Astrocyte (in vitro differentiated cells and primary cell): ENCODE measurements around the gene DARS1. TPM values are rescaled to one million over a fixed set of nuclear protein-coding genes. Genes with fewer than 3 reads are reported as not detected.

Experiments
- DNase-seq: peaks from one replicate; pipeline ENCODE4 v3.0.0-alpha.2; 2010; ENCODE audit warnings: low read depth
- FAIRE-seq: peaks from 2 replicates; lab custom pipeline; 2011; peaks lifted over from hg19 to GRCh38; lab: Jason Lieb, UNC
- H2AFZ ChIP-seq: 2 replicates; pipeline ENCODE4 v1.6.0; 2012; ENCODE audit warnings: low read depth, low read length, inconsistent platforms
- H3K27ac ChIP-seq: 2 replicates; pipeline ENCODE4 v1.5.1; 2011; ENCODE audit warnings: low read depth, low read length, inconsistent platforms
- H3K27me3 ChIP-seq: 2 replicates; pipeline ENCODE4 v1.6.0; 2011; ENCODE audit warnings: low read length, inconsistent platforms; ENCODE audit not compliant: insufficient read depth
- H3K36me3 ChIP-seq: 2 replicates; pipeline ENCODE4 v1.5.1; 2011; ENCODE audit warnings: low read length, inconsistent platforms; ENCODE audit not compliant: insufficient read depth
- H3K4me1 ChIP-seq: 2 replicates; pipeline ENCODE4 v1.5.1; 2011; ENCODE audit warnings: low read length, inconsistent platforms; ENCODE audit not compliant: insufficient read depth
- H3K4me2 ChIP-seq: 2 replicates; pipeline ENCODE4 v1.6.0; 2012; ENCODE audit warnings: low read length, inconsistent platforms
- H3K4me3 ChIP-seq: 2 replicates; pipeline ENCODE4 v1.5.1; 2011; ENCODE audit warnings: low read depth, mild to moderate bottlenecking, low read length, inconsistent platforms; ENCODE audit not compliant: insufficient read depth
- H3K79me2 ChIP-seq: 2 replicates; pipeline ENCODE4 v1.6.0; 2012; ENCODE audit warnings: mild to moderate bottlenecking, low read length, inconsistent platforms; ENCODE audit not compliant: insufficient read depth
- H3K9ac ChIP-seq: 2 replicates; pipeline ENCODE4 v1.6.0; 2012; ENCODE audit warnings: mild to moderate bottlenecking, low read length, inconsistent platforms
- H3K9me3 ChIP-seq: 2 replicates; pipeline ENCODE4 v1.5.1; 2012; ENCODE audit warnings: low read depth, mild to moderate bottlenecking, low read length, inconsistent platforms; ENCODE audit not compliant: insufficient read depth
- H4K20me1 ChIP-seq: 2 replicates; pipeline ENCODE4 v1.6.0; 2012; ENCODE audit warnings: low read length, inconsistent platforms; ENCODE audit not compliant: insufficient read depth
- H3K27ac Mint-ChIP-seq: one replicate; pipeline ENCODE4 v1.8.0; 2021; ENCODE audit warnings: mild to moderate bottlenecking, mixed read lengths; ENCODE audit not compliant: unreplicated experiment
- H3K27me3 Mint-ChIP-seq: one replicate; pipeline ENCODE4 v1.8.0; 2021; ENCODE audit warnings: low read depth, mixed read lengths; ENCODE audit not compliant: unreplicated experiment
- H3K36me3 Mint-ChIP-seq: one replicate; pipeline ENCODE4 v1.8.0; 2021; ENCODE audit warnings: low read depth, mixed read lengths; ENCODE audit not compliant: unreplicated experiment
- H3K4me1 Mint-ChIP-seq: one replicate; pipeline ENCODE4 v1.8.0; 2021; ENCODE audit warnings: low read depth, mixed read lengths; ENCODE audit not compliant: unreplicated experiment
- H3K4me3 Mint-ChIP-seq: one replicate; pipeline ENCODE4 v1.8.0; 2021; ENCODE audit warnings: mild to moderate bottlenecking, moderate library complexity, mixed read lengths; ENCODE audit not compliant: unreplicated experiment
- H3K9me3 Mint-ChIP-seq: one replicate; pipeline ENCODE4 v1.8.0; 2021; ENCODE audit warnings: mild to moderate bottlenecking, mixed read lengths; ENCODE audit not compliant: unreplicated experiment
- CTCF ChIP-seq: IDR thresholded peaks from 2 replicates; pipeline ENCODE4 v1.5.1; 2011; ENCODE audit warnings: low read depth, mild to moderate bottlenecking, inconsistent platforms, low read length, moderate library complexity; ENCODE audit not compliant: insufficient read depth
- EZH2 ChIP-seq: IDR thresholded peaks from 2 replicates; pipeline ENCODE4 v1.6.1; 2012; ENCODE audit warnings: mild to moderate bottlenecking, low read length, inconsistent platforms; ENCODE audit not compliant: insufficient read depth
- total RNA-seq: library from RNA; stranded (reverse); gene quantifications from 2 replicates; pipeline ENCODE4 v1.2.1, GENCODE V29; 2021

DARS1 gene
- total RNA-seq, 1 donor from 2014 or later = 37.9 TPM

GRCh38 chr2:135975702-135976101 lies 9.7 kb downstream of the DARS1 start:
- no peaks in the 10 kb centered on the region for H3K9me3 ChIP-seq
- no peaks in the 10 kb centered on the region for H3K27me3 ChIP-seq
- no peak overlapping the region for H2AFZ ChIP-seq
- H3K36me3 Mint-ChIP-seq = peaks cover 4% of the 10 kb centered on the region
- no peaks in the 10 kb centered on the region for H3K4me1 ChIP-seq
- peaks cover 20% of the 10 kb centered on the region for H3K36me3 ChIP-seq
- H3K27me3 Mint-ChIP-seq = no peaks in the 10 kb centered on the region
- H3K9me3 Mint-ChIP-seq = no peaks in the 10 kb centered on the region
- peaks cover 26% of the 10 kb centered on the region for H3K79me2 ChIP-seq
- DNase-seq (no peak), FAIRE-seq (no peak)
- H3K27ac ChIP-seq = no peak overlapping the region
- no peaks in the 10 kb centered on the region for H3K4me1 Mint-ChIP-seq
- peaks cover 8% of the 10 kb centered on the region for H4K20me1 ChIP-seq
- no peak overlapping the region for H3K4me3 Mint-ChIP-seq
- no peak overlapping the region for H3K27ac Mint-ChIP-seq
- no peak overlapping the region for H3K9ac ChIP-seq
- H3K4me3 ChIP-seq = no peak overlapping the region
- no peak for TF ChIP-seq EZH2
- TF ChIP-seq CTCF = no peak
- no peak overlapping the region for H3K4me2 ChIP-seq

GRCh38 chr2:135974036-135974435 lies 11.4 kb downstream of the DARS1 start:
- DNase-seq (no peak), FAIRE-seq (no peak)
- H3K36me3 ChIP-seq = peaks cover 19% of the 10 kb centered on the region
- H3K9me3 ChIP-seq = no peaks in the 10 kb centered on the region
- H3K4me1 ChIP-seq = no peaks in the 10 kb centered on the region
- Mint-ChIP-seq H3K9me3 (no peaks in the 10 kb centered on the region), H3K36me3 (peaks cover 4% of the 10 kb centered on the region), H3K4me1 (no peaks in the 10 kb centered on the region), H3K27ac (no peak overlapping the region), H3K27me3 (no peaks in the 10 kb centered on the region), H3K4me3 (no peak overlapping the region)
- H3K9ac ChIP-seq = no peak overlapping the region
- no peak for TF ChIP-seq EZH2
- TF ChIP-seq CTCF = no peak
- H4K20me1 ChIP-seq = peaks cover 11% of the 10 kb centered on the region
- no peak overlapping the region for H3K27ac ChIP-seq
- H3K27me3 ChIP-seq = no peaks in the 10 kb centered on the region
- H3K4me2 ChIP-seq = no peak overlapping the region
- no peak overlapping the region for H2AFZ ChIP-seq
- H3K4me3 ChIP-seq = no peak overlapping the region
- H3K79me2 ChIP-seq = peaks cover 38% of the 10 kb centered on the region

GRCh38 chr2:135969655-135970387 lies 15.6 kb downstream of the DARS1 start:
- Histone ChIP-seq H3K4me1 (no peaks in the 10 kb centered on the region), H3K79me2 (peaks cover 40% of the 10 kb centered on the region), H4K20me1 (peaks cover 11% of the 10 kb centered on the region), H3K4me3 (no peak overlapping the region), H3K9me3 (no peaks in the 10 kb centered on the region), H3K27me3 (no peaks in the 10 kb centered on the region), H3K27ac (no peak overlapping the region), H3K36me3 (peaks cover 6% of the 10 kb centered on the region), H2AFZ (no peak overlapping the region), H3K9ac (no peak overlapping the region), H3K4me2 (no peak overlapping the region)
- TF ChIP-seq EZH2 = no peak
- TF ChIP-seq CTCF = no peak
- no peaks in the 10 kb centered on the region for H3K9me3 Mint-ChIP-seq
- DNase-seq (no peak), FAIRE-seq (no peak)
- no peak overlapping the region for H3K27ac Mint-ChIP-seq
- no peaks in the 10 kb centered on the region for H3K4me1 Mint-ChIP-seq
- H3K27me3 Mint-ChIP-seq = no peaks in the 10 kb centered on the region
- peaks cover 2% of the 10 kb centered on the region for H3K36me3 Mint-ChIP-seq
- no peak overlapping the region for H3K4me3 Mint-ChIP-seq
